ENCODE measurements around the gene SNX33.
A peak's percentile ranks its signal among the peaks of the same experiment; 100 is the strongest.
"Not testable (repeated sequence)": the region's sequence is repeated elsewhere in the genome, so short reads cannot be mapped to it uniquely, and the experiment has no call there.

DNA sequence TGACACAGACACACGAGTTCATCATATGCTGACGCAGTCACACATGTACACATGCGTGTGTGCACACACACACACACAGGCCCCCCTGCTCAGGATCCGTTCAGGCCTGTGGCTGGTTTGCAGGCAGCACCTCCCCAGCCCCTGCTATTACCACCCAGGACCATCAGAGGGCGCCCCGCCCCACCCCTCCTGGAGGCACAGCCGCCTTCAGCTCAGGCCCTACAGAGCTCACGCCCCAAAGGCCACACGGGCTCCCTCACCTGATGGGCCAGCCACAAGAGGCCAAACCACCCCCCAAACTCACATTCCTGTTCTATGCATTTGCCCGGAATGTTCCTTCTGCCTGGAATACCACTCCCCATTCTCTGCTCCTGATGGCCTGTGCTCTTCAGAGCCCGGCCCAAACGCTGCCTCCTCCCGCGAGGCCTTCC lies 38.5 kb downstream of the SNX33 start:
- TF ChIP-seq, protein P1, sequence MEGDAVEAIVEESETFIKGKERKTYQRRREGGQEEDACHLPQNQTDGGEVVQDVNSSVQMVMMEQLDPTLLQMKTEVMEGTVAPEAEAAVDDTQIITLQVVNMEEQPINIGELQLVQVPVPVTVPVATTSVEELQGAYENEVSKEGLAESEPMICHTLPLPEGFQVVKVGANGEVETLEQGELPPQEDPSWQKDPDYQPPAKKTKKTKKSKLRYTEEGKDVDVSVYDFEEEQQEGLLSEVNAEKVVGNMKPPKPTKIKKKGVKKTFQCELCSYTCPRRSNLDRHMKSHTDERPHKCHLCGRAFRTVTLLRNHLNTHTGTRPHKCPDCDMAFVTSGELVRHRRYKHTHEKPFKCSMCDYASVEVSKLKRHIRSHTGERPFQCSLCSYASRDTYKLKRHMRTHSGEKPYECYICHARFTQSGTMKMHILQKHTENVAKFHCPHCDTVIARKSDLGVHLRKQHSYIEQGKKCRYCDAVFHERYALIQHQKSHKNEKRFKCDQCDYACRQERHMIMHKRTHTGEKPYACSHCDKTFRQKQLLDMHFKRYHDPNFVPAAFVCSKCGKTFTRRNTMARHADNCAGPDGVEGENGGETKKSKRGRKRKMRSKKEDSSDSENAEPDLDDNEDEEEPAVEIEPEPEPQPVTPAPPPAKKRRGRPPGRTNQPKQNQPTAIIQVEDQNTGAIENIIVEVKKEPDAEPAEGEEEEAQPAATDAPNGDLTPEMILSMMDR (IDR thresholded peaks at IDR 0.05): peak; percentile 79 to 89 (median 85)
- not testable (repeated sequence) for TF ChIP-seq POLR2A (IDR thresholded peaks at IDR 0.05)
